Measurements from ENCODE around the gene PLAC8. TPM values are rescaled to one million over a fixed set of nuclear protein-coding genes. Genes with fewer than 3 reads are reported as not detected.

The PLAC8 gene
- total and polyA plus RNA-seq, 2 of the 8 experiments (the other 6 are each of a cell fraction or from before 2014, with no cell fraction given), result 0.98 to 1.1 TPM

- Histone ChIP-seq H2BK20ac (ENCODE audit: low read length) (no peak overlapping the region), H3K79me1 (ENCODE audit: low read depth, low read length) (no peaks in the 10 kb centered on the region), H3K4me2 (ENCODE audit: insufficient read depth in 1 of 2, low read depth in 2 of 2, low read length in 2 of 2) (no peak overlapping the region), H4K20me1 (replicated peaks in 1 of 2; ENCODE audit: control insufficient read depth in 1 of 2, insufficient read depth in 2 of 2, low read length in 2 of 2) (no peaks in the 10 kb centered on the region), H2BK5ac (ENCODE audit: low read depth, low read length) (no peak overlapping the region), H3K23ac (ENCODE audit: insufficient read length) (no peak overlapping the region), H3K27me3 (replicated peaks in 1 of 4; ENCODE audit: control insufficient read depth in 3 of 4, extremely low read depth in 1 of 4, insufficient read depth in 3 of 4, low read length in 3 of 4) (no peaks in the 10 kb centered on the region), H3K27ac (ENCODE audit: low read depth, low read length) (no peak overlapping the region), H2AK5ac (ENCODE audit: low read depth, low read length) (no peak overlapping the region), H3K56ac (replicated peaks; ENCODE audit: insufficient read length, low read depth, low read length) (no peak overlapping the region), H4K91ac (replicated peaks; ENCODE audit: insufficient read length, low read length) (no peak overlapping the region), H2BK15ac (ENCODE audit: low read length) (no peak overlapping the region), H2AFZ (ENCODE audit: low read length) (0 out of 2 replicates have a peak overlapping the region, but pooled peaks have one; percentile 49), H3K4ac (replicated peaks; ENCODE audit: insufficient read length, low read depth, low read length) (no peak overlapping the region), H2BK120ac (replicated peaks; ENCODE audit: low read depth, low read length) (no peak overlapping the region), H3K23me2 (ENCODE audit: low read depth, low read length) (no peaks in the 10 kb centered on the region), H4K8ac (ENCODE audit: extremely low read depth, insufficient read depth, low read length) (no peak overlapping the region), H3K4me3 (ENCODE audit: extremely low read depth in 1 of 4, insufficient read depth in 2 of 4, low read depth in 3 of 4, low read length in 4 of 4) (no peak overlapping the region), H3K36me3 (ENCODE audit: control insufficient read depth in 2 of 4, insufficient read depth in 4 of 4, low read length in 3 of 4) (no peaks in the 10 kb centered on the region), H4K5ac (ENCODE audit: insufficient read length, low read depth, low read length) (no peak overlapping the region), H3K4me1 (replicated peaks in 1 of 4; ENCODE audit: control insufficient read depth in 3 of 4, insufficient read depth in 4 of 4, low read length in 3 of 4) (no peaks in the 10 kb centered on the region), H3K9me3 (ENCODE audit: insufficient read depth in 2 of 2, low read depth in 1 of 2, low read length in 1 of 2) (no peaks in the 10 kb centered on the region), H2BK12ac (ENCODE audit: low read depth, low read length) (no peak overlapping the region), H3K18ac (ENCODE audit: extremely low read depth, low read length) (no peak overlapping the region), H3K9ac (replicated peaks in 1 of 4; ENCODE audit: extremely low read depth in 1 of 4, low read depth in 3 of 4, low read length in 3 of 4) (no peak overlapping the region), H3K14ac (ENCODE audit: insufficient read length) (no peak overlapping the region), H3K79me2 (ENCODE audit: control insufficient read depth in 1 of 2, insufficient read depth in 2 of 2, low read length in 2 of 2) (no peaks in the 10 kb centered on the region)
- no peak for DNase-seq (ENCODE audit: low read depth in 1 of 2, low spot score in 2 of 2)
- 79% methylated on average over 2 of the region's 2 CpGs; no CpG with 5 or more reads in 1 of the 2 experiments for WGBS, 2 experiments (ENCODE audit: extremely low coverage in 1 of 2, insufficient coverage in 1 of 2, insufficient read length in 1 of 2, insufficient replicate concordance in 2 of 2, low coverage in 1 of 2, low lambda C conversion rate in 2 of 2, missing lambda C conversion rate in 1 of 2)
- FAIRE-seq, result no peak
- ChIA-PET CTCF (ENCODE audit: partially characterized antibody) (interaction anchor here (0.6 to 2.2 kb wide), 6 partner anchors 12 to 186 kb away, joined by 3 to 7 read pairs (median 4); no protein-coding TSS in a partner anchor), POLR2A (ENCODE audit: partially characterized antibody) (no interaction called here)
- TF ChIP-seq POU5F1 (IDR thresholded peaks at IDR 0.05; ENCODE audit: low read depth, low read length), result no peak
- TF ChIP-seq RFX5 (IDR thresholded peaks at IDR 0.05; ENCODE audit: borderline replicate concordance, low read depth, low read length), result no peak
- no peak for TF ChIP-seq RNF2 (IDR thresholded peaks at IDR 0.05; ENCODE audit: borderline replicate concordance, low read depth, low read length, missing control alignments, poor library complexity, severe bottlenecking)
- TF ChIP-seq, protein P1, sequence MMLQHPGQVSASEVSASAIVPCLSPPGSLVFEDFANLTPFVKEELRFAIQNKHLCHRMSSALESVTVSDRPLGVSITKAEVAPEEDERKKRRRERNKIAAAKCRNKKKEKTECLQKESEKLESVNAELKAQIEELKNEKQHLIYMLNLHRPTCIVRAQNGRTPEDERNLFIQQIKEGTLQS (IDR thresholded peaks at IDR 0.05; ENCODE audit: insufficient read depth, low read depth, low read length), result no peak
- no peak for TF ChIP-seq ZNF274 (IDR thresholded peaks at IDR 0.05; ENCODE audit: borderline replicate concordance, extremely low read depth, low read length)
- TF ChIP-seq, protein P2, sequence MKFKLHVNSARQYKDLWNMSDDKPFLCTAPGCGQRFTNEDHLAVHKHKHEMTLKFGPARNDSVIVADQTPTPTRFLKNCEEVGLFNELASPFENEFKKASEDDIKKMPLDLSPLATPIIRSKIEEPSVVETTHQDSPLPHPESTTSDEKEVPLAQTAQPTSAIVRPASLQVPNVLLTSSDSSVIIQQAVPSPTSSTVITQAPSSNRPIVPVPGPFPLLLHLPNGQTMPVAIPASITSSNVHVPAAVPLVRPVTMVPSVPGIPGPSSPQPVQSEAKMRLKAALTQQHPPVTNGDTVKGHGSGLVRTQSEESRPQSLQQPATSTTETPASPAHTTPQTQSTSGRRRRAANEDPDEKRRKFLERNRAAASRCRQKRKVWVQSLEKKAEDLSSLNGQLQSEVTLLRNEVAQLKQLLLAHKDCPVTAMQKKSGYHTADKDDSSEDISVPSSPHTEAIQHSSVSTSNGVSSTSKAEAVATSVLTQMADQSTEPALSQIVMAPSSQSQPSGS (IDR thresholded peaks at IDR 0.05; ENCODE audit: low read length), result no peak
- no peak for TF ChIP-seq CHD1 (IDR thresholded peaks at IDR 0.05; ENCODE audit: low read depth, low read length)
- TF ChIP-seq, protein P3, sequence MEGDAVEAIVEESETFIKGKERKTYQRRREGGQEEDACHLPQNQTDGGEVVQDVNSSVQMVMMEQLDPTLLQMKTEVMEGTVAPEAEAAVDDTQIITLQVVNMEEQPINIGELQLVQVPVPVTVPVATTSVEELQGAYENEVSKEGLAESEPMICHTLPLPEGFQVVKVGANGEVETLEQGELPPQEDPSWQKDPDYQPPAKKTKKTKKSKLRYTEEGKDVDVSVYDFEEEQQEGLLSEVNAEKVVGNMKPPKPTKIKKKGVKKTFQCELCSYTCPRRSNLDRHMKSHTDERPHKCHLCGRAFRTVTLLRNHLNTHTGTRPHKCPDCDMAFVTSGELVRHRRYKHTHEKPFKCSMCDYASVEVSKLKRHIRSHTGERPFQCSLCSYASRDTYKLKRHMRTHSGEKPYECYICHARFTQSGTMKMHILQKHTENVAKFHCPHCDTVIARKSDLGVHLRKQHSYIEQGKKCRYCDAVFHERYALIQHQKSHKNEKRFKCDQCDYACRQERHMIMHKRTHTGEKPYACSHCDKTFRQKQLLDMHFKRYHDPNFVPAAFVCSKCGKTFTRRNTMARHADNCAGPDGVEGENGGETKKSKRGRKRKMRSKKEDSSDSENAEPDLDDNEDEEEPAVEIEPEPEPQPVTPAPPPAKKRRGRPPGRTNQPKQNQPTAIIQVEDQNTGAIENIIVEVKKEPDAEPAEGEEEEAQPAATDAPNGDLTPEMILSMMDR (IDR thresholded peaks at IDR 0.05; ENCODE audit: control extremely low read depth in 1 of 3, insufficient read depth in 1 of 3, low read depth in 1 of 3, low read length in 3 of 3), result no peak
- no peak for TF ChIP-seq BACH1 (IDR thresholded peaks at IDR 0.05; ENCODE audit: low read length)
These were observed 18.1 kb downstream of the PLAC8 start for GRCh38 chr4:83096397-83096796.
